Colon (tissue), 2 donors: ENCODE measurements around the gene PAX6.

Experiments used
- FAIRE-seq: peaks from 2 replicates; lab custom pipeline; 2012; peaks lifted over from hg19 to GRCh38; lab: Jason Lieb, UNC
- donor health status: control.
- donor health status: control.

The PAX6 gene

GRCh38 chr11:31797190-31798056, 13.7 kb downstream of the PAX6 start:
- no peak for FAIRE-seq

GRCh38 chr11:31796499-31797189, 14.5 kb downstream of the PAX6 start:
- FAIRE-seq = no peak

DNA sequence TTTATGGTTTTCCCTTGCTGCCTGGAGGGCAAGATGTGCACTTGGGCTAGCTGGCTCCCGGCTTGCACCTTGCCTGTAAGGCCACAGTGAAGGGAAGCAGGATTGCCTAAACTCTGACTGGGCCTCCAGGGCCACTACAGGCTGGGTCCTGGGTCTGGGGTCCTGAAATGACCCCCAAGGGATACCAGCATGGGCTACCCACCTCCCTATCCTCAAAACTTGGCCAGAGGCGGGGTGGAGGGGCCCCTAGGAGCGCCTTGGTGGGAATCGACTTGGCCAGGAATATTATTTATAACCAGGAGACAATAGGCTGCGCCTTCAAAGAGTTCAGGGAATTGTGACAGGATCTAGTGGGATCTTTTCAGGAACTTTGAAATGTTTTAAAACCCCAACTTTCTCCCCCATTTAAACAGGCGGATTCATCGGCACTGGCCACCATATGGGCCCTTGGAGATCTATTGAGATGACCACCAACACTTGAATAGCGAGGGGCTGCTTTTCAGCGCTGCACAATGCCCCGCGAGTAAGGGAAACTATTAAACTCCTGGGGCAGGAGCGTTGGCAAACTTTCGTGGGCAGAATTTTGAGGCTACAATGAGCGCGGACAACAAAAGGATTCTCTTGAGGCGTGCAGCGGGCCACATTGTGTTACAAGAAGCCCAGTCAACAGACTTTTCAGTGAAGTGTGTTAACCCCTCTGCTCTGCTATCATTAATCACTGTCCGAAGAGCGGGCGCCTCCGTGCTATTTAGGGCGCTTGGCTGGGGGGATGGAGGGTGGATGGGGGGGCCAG, 15.2 kb downstream of the PAX6 start:
- no peak for FAIRE-seq

- no peak for FAIRE-seq
Observed at GRCh38 chr11:31794548-31794947, 16.6 kb downstream of the PAX6 start.

GRCh38 chr11:31793264-31793663, 17.9 kb downstream of the PAX6 start:
- FAIRE-seq = no peak

- FAIRE-seq = no peak
Observed at GRCh38 chr11:31792456-31792855, 18.7 kb downstream of the PAX6 start.

DNA sequence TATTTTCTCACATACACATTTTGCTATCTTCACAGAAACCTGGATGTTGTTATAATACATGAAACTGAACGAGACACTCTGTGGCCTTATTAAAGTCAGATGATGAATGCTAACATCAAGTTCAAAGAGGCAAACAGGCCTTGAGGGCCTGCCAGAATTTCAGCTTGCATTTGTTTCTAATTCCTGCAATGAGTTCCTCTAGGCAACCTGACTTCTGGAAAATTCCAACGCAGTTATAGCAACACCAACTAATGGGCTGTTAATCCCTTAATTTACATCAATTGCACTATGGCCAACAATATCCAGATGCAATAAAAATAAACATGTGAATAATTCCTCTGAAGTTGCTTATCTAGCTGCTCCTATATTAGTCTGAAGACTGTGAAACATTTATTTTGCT, 19.1 kb downstream of the PAX6 start:
- FAIRE-seq = no peak

DNA sequence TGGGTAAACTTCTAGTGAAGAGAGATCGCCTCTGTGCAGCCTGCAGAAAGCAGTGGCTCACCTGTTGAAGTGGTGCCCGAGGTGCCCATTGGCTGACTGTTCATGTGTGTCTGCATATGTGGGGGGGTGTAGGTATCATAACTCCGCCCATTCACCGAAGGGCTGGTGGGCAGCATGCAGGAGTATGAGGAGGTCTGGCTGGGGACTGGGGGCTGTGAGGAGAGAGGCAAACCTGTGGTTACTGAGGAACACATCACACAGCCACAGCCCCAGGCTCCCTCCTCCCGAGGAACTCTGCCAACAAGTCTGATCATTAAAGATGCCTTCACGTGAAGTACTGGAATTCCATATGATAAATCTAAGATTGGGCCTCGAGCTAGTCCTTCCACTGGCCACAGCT, 20.5 kb downstream of the PAX6 start:
- no peak for FAIRE-seq

DNA sequence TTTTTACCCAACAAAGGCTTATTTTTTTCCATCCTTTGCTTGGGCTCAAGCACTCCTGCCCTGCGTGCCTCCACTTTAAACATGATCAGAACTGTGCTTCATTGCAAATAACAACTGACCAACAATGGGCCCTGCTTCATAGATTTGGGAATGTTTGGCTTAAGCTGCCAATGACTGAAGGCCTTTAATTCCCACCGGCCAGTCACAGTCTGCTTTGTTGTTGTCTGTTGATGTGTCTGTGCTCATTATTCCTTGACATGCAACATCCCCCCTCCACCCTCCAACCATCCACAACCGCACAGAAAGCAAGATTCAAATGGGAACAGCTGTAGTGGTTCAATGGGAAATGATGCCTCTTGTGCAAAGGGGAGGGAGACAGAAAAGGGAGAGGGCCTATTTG, 23.0 kb downstream of the PAX6 start:
- no peak for FAIRE-seq

- FAIRE-seq = no peak
Observed at GRCh38 chr11:31786996-31787685, 24.0 kb downstream of the PAX6 start.

GRCh38 chr11:31784611-31785010, 26.5 kb downstream of the PAX6 start:
- FAIRE-seq = no peak

- FAIRE-seq = no peak
Observed at GRCh38 chr11:31783252-31783651, 27.9 kb downstream of the PAX6 start.

GRCh38 chr11:31782257-31782656, 28.9 kb downstream of the PAX6 start:
- FAIRE-seq = no peak

GRCh38 chr11:31780480-31780971, 30.6 kb downstream of the PAX6 start:
- no peak for FAIRE-seq

- no peak for FAIRE-seq
Observed at GRCh38 chr11:31780078-31780477, 31.0 kb downstream of the PAX6 start.

- FAIRE-seq = no peak
Observed at GRCh38 chr11:31779374-31779791, 31.7 kb downstream of the PAX6 start.

DNA sequence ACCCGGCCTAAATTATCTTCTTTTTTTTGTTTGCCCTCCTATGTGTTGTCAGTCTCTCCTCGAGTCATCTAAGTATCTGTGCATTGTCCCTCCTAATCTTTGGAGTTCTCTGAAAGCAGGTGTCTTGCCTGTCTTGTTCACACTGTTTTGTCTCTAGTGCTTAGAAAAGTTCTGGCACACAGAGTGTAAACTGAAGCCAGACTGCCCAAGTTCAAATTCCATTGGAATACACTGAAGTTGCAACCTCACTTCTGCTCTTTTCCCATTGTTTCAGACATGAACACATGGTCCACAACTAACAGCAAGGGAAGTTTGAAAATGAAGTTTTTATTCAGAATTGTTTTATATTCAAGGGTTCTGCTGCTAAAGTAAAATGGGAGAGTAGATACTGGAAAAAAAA, 38.7 kb downstream of the PAX6 start:
- no peak for FAIRE-seq

GRCh38 chr11:31770011-31770700, 41.0 kb downstream of the PAX6 start:
- FAIRE-seq = no peak

- no peak for FAIRE-seq
Observed at GRCh38 chr11:31768749-31769640, 42.1 kb downstream of the PAX6 start.

DNA sequence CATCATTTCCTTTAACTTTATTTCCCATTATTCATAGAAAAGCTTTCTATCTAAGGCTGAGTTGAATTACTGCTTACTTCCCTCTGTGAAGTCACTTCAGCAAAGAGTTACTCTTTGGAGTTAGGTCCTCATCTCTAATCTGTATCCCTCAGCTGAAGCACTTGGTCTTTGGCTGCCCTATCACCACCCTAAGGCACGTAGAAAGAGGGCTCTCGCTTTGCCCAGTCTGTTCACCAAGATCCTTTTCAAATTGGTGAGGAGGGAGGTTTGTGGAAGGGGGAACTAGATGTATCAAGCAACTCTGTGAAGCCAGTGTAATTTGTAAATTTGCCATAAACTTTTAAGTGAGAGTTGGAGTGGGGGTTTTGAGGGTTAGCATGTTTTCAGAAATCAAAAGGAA, 43.4 kb downstream of the PAX6 start:
- FAIRE-seq = no peak
